ENCODE measurements around the gene ANKRD22.

Gene ANKRD22

DNA sequence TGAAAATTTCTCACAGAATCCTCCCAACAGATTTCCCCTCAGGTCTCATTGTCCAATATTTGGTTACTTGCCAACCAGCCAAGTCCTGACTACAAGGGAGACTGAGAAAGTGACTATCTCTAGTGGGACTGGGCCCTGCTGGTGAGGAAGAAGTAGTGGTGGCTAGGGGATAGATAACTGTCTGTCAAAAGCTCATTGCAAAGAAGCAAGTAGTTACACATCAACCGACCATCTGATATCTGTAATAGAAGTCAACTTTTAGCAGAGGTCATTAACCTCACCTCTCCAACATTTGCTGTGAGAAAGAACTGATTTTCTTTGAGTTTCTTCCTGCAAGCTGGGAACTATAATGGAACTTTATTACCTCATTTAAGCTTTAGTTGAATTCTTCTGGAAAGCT is 43.6 kb upstream of the ANKRD22 start:
- Histone ChIP-seq H3K79me1 (ENCODE audit: low read length) (no peaks in the 10 kb centered on the region), H3K18ac (ENCODE audit: low read length) (no peak overlapping the region), H4K5ac (ENCODE audit: low read length) (no peak overlapping the region), H3K79me2 (ENCODE audit: control insufficient read depth, insufficient read depth, low read length) (no peaks in the 10 kb centered on the region), H2BK15ac (replicated peaks; ENCODE audit: low read depth) (no peak overlapping the region), H3K36me3 (ENCODE audit: control insufficient read depth, insufficient read depth, low read length) (no peaks in the 10 kb centered on the region), H3K4ac (ENCODE audit: low read depth, low read length) (no peak overlapping the region), H3K4me1 (ENCODE audit: control insufficient read depth, low read depth, low read length) (peaks cover 2% of the 10 kb centered on the region), H3K27me3 (ENCODE audit: insufficient read depth, low read length, poor library complexity) (no peaks in the 10 kb centered on the region), H3K4me3 (ENCODE audit: low read length) (no peak overlapping the region), H3K56ac (ENCODE audit: low read length) (no peak overlapping the region), H2BK5ac (ENCODE audit: low read length) (no peak overlapping the region), H2AK5ac (ENCODE audit: low read length) (no peak overlapping the region), H3K4me2 (ENCODE audit: low read length) (no peak overlapping the region), H3K9ac (ENCODE audit: low read length) (no peak overlapping the region), H3K27ac (ENCODE audit: low read depth, low read length) (no peak overlapping the region), H3K23ac (ENCODE audit: low read length) (no peak overlapping the region), H2BK120ac (ENCODE audit: low read depth, low read length) (no peak overlapping the region), H4K8ac (ENCODE audit: low read depth, low read length) (no peak overlapping the region)
- DNase-seq = no peak
- WGBS (ENCODE audit: extremely low coverage, insufficient coverage, low lambda C conversion rate) = no CpG with 5 or more reads among the region's 1 CpG

DNA sequence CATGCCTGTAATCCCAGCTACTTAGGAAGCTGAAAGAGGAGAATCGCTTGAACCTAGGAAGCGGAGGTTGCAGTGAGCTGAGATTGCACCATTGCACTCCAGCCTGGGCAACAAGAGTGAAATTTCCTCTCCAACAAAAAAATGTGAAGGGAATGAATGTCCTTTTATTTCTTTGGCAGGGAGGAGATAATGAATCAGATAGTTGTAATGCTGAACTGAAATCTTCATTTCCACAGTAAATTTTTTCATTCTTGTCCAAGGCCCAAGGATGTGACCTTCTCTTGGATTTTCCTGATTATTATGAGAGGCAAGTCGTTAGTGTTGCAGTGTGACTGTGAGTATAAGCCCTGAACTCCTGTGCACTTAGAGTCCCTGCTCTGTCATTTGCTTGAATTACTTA is 42.0 kb upstream of the ANKRD22 start:
- Histone ChIP-seq H3K56ac (ENCODE audit: low read length) (no peak overlapping the region), H3K18ac (ENCODE audit: low read length) (no peak overlapping the region), H3K4ac (ENCODE audit: low read depth, low read length) (no peak overlapping the region), H3K27me3 (ENCODE audit: insufficient read depth, low read length, poor library complexity) (no peaks in the 10 kb centered on the region), H4K8ac (ENCODE audit: low read depth, low read length) (no peak overlapping the region), H3K4me3 (ENCODE audit: low read length) (no peak overlapping the region), H3K27ac (ENCODE audit: low read depth, low read length) (no peak overlapping the region), H3K4me2 (ENCODE audit: low read length) (no peak overlapping the region), H4K5ac (ENCODE audit: low read length) (no peak overlapping the region), H2BK120ac (ENCODE audit: low read depth, low read length) (no peak overlapping the region), H3K36me3 (ENCODE audit: control insufficient read depth, insufficient read depth, low read length) (no peaks in the 10 kb centered on the region), H3K4me1 (ENCODE audit: control insufficient read depth, low read depth, low read length) (peaks cover 2% of the 10 kb centered on the region), H3K23ac (ENCODE audit: low read length) (no peak overlapping the region), H2BK5ac (ENCODE audit: low read length) (no peak overlapping the region), H3K9ac (ENCODE audit: low read length) (no peak overlapping the region), H2BK15ac (replicated peaks; ENCODE audit: low read depth) (no peak overlapping the region), H3K79me2 (ENCODE audit: control insufficient read depth, insufficient read depth, low read length) (no peaks in the 10 kb centered on the region), H2AK5ac (ENCODE audit: low read length) (no peak overlapping the region), H3K79me1 (ENCODE audit: low read length) (no peaks in the 10 kb centered on the region)
- DNase-seq = no peak
- no CpG with 5 or more reads among the region's 3 CpGs for WGBS (ENCODE audit: extremely low coverage, insufficient coverage, low lambda C conversion rate)

DNA sequence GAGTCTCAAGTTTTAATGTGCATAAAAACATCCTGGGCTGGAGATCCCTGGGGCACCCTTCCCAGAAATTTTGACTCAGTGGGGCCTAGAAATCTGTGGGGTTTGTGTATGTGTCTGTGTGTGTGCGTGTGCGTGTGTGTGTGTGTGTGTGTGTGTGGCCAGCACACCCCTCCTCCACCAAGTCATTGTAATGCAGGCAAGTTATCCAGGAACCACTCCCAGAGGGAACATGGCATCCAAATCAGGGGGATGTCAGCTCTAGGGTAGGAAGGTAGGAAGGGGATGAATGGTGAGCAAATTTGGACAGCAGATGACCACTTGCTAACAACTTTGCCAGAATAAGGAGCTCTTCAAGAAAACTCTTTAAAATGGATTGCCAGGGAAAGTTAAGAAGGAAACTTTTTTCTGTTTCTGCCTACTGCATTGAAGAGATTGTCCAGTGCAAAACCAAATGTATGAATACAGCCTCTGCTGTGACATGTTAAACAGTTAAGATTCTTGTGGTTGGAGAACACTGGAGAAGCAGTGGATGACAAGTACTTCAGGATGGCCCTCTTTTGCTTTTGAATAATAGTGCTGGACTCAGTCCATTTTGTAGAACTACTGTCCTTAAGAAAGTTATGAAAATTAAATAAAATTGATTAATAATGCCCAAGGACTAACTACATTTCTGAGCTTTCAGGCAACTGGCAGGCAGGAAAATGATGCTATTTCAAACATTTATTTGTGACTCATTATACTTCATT is 40.8 kb upstream of the ANKRD22 start:
- WGBS (ENCODE audit: extremely low coverage, insufficient coverage, low lambda C conversion rate) = no CpG with 5 or more reads among the region's 2 CpGs
- H3K4me1 ChIP-seq (ENCODE audit: control insufficient read depth, low read depth, low read length) = peaks cover 2% of the 10 kb centered on the region
- no peak for DNase-seq

DNA sequence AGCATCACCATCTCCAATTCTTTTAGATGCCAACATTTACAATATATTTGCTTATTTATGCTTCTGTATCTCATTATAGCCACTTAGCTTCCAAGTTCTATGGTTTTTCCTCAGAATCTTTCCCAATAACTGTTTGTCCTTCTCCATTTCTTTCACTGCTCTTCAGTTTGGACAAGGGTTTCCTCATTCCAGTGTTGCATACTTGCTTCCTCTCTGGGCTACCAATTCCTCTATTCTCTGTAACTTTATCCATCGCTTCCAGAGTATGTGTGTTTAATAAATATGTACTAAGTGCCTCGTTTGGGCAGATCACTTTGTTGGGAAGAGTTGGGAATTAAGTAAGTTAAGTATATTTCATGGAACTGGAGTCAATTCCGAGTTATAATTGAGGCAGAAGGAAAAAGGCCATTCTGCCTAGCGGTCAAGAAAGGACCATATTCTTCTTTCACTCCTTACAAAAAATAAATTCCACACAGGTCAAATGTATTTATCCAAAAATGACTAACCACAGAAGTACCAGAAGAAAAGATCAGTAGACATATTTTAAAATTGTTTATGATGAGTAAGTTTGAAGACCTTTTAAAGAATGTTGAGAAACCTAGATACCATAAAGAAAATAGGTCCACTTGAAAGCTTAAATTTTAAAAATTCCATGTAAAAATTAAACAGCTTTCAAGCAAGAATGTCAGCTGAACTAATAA is 39.2 kb upstream of the ANKRD22 start:
- Histone ChIP-seq H3K79me1 (ENCODE audit: low read length) (no peaks in the 10 kb centered on the region), H3K56ac (ENCODE audit: low read length) (no peak overlapping the region), H3K4me1 (ENCODE audit: control insufficient read depth, low read depth, low read length) (no peaks in the 10 kb centered on the region), H2BK15ac (replicated peaks; ENCODE audit: low read depth) (no peak overlapping the region), H3K18ac (ENCODE audit: low read length) (no peak overlapping the region), H3K4me3 (ENCODE audit: low read length) (no peak overlapping the region), H4K8ac (ENCODE audit: low read depth, low read length) (no peak overlapping the region), H3K79me2 (ENCODE audit: control insufficient read depth, insufficient read depth, low read length) (no peaks in the 10 kb centered on the region), H4K5ac (ENCODE audit: low read length) (no peak overlapping the region), H3K23ac (ENCODE audit: low read length) (no peak overlapping the region), H3K36me3 (ENCODE audit: control insufficient read depth, insufficient read depth, low read length) (no peaks in the 10 kb centered on the region), H3K4ac (ENCODE audit: low read depth, low read length) (no peak overlapping the region), H3K27ac (ENCODE audit: low read depth, low read length) (no peak overlapping the region), H3K27me3 (ENCODE audit: insufficient read depth, low read length, poor library complexity) (no peaks in the 10 kb centered on the region), H2BK120ac (ENCODE audit: low read depth, low read length) (no peak overlapping the region), H3K9ac (ENCODE audit: low read length) (no peak overlapping the region), H2AK5ac (ENCODE audit: low read length) (no peak overlapping the region), H2BK5ac (ENCODE audit: low read length) (no peak overlapping the region), H3K4me2 (ENCODE audit: low read length) (no peak overlapping the region)
- WGBS (ENCODE audit: extremely low coverage, insufficient coverage, low lambda C conversion rate) = no CpG with 5 or more reads among the region's 4 CpGs
- no peak for DNase-seq

More for the DNA sequence above, 40.8 kb upstream of the ANKRD22 start:
- no peak overlapping the region for H2AK5ac ChIP-seq (ENCODE audit: low read length)
- H3K36me3 ChIP-seq (ENCODE audit: control insufficient read depth, insufficient read depth, low read length) = no peaks in the 10 kb centered on the region
- no peaks in the 10 kb centered on the region for H3K79me1 ChIP-seq (ENCODE audit: low read length)
- H3K4me2 ChIP-seq (ENCODE audit: low read length) = no peak overlapping the region
- H3K23ac ChIP-seq (ENCODE audit: low read length) = no peak overlapping the region
- H2BK5ac ChIP-seq (ENCODE audit: low read length) = no peak overlapping the region
- H4K8ac ChIP-seq (ENCODE audit: low read depth, low read length) = no peak overlapping the region
- H2BK15ac ChIP-seq (replicated peaks; ENCODE audit: low read depth) = no peak overlapping the region
- no peaks in the 10 kb centered on the region for H3K27me3 ChIP-seq (ENCODE audit: insufficient read depth, low read length, poor library complexity)
- no peak overlapping the region for H3K4me3 ChIP-seq (ENCODE audit: low read length)
- H3K56ac ChIP-seq (ENCODE audit: low read length) = no peak overlapping the region
- H4K5ac ChIP-seq (ENCODE audit: low read length) = no peak overlapping the region
- no peak overlapping the region for H2BK120ac ChIP-seq (ENCODE audit: low read depth, low read length)
- H3K4ac ChIP-seq (ENCODE audit: low read depth, low read length) = no peak overlapping the region
- H3K18ac ChIP-seq (ENCODE audit: low read length) = no peak overlapping the region
- H3K9ac ChIP-seq (ENCODE audit: low read length) = no peak overlapping the region
- H3K27ac ChIP-seq (ENCODE audit: low read depth, low read length) = no peak overlapping the region
- no peaks in the 10 kb centered on the region for H3K79me2 ChIP-seq (ENCODE audit: control insufficient read depth, insufficient read depth, low read length)

DNA sequence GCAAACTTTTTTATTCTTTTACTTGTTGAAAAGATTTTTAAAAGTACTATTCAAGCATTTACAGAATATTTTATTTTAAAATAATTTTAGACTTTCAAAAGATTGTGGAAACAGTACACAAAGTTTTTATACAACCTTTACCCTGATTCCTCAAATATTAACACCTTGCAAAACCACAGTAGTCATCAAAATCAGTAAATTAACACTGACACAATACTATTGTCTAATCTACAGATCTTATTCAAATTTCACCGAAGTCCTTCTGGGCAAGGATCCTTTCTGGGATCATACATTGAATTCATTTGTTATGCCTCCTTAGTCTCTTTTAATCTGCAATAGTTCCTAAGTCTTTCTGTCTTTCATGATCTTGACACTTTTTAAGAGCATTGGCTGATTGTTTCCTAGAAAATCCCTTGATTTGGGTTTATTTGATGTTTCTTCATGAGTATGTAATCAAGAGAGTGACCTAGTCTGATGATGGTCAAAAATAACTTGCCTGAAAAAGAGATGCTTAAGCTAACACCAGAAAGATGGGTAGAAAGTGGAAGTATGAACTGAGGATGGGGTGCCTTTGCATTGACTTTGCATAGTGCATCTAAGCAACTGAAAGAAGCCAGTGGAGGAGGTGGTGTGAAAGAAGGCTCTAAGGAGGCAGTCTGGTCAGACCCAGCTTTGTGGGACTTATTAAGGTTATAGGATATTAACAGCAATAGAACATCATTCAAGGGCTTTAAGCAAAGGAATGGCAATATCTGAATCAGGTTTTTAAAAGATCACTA is 38.1 kb upstream of the ANKRD22 start:
- no peak overlapping the region for H3K18ac ChIP-seq (ENCODE audit: low read length)
- no peak overlapping the region for H3K4me2 ChIP-seq (ENCODE audit: low read length)
- H3K79me2 ChIP-seq (ENCODE audit: control insufficient read depth, insufficient read depth, low read length) = no peaks in the 10 kb centered on the region
- no peak overlapping the region for H4K8ac ChIP-seq (ENCODE audit: low read depth, low read length)
- H2AK5ac ChIP-seq (ENCODE audit: low read length) = no peak overlapping the region
- H2BK120ac ChIP-seq (ENCODE audit: low read depth, low read length) = no peak overlapping the region
- no CpG with 5 or more reads among the region's 1 CpG for WGBS (ENCODE audit: extremely low coverage, insufficient coverage, low lambda C conversion rate)
- no peak overlapping the region for H3K56ac ChIP-seq (ENCODE audit: low read length)
- no peaks in the 10 kb centered on the region for H3K36me3 ChIP-seq (ENCODE audit: control insufficient read depth, insufficient read depth, low read length)
- no peaks in the 10 kb centered on the region for H3K79me1 ChIP-seq (ENCODE audit: low read length)
- no peak overlapping the region for H3K4me3 ChIP-seq (ENCODE audit: low read length)
- no peaks in the 10 kb centered on the region for H3K4me1 ChIP-seq (ENCODE audit: control insufficient read depth, low read depth, low read length)
- no peak overlapping the region for H3K9ac ChIP-seq (ENCODE audit: low read length)
- DNase-seq = no peak
- no peak overlapping the region for H3K23ac ChIP-seq (ENCODE audit: low read length)
- no peaks in the 10 kb centered on the region for H3K27me3 ChIP-seq (ENCODE audit: insufficient read depth, low read length, poor library complexity)
- no peak overlapping the region for H4K5ac ChIP-seq (ENCODE audit: low read length)
- no peak overlapping the region for H3K4ac ChIP-seq (ENCODE audit: low read depth, low read length)
- H3K27ac ChIP-seq (ENCODE audit: low read depth, low read length) = no peak overlapping the region
- no peak overlapping the region for H2BK15ac ChIP-seq (replicated peaks; ENCODE audit: low read depth)
- no peak overlapping the region for H2BK5ac ChIP-seq (ENCODE audit: low read length)

All from mesendoderm (in vitro differentiated cells).